ENCODE results near the gene NSUN2.

NSUN2 gene

DNA sequence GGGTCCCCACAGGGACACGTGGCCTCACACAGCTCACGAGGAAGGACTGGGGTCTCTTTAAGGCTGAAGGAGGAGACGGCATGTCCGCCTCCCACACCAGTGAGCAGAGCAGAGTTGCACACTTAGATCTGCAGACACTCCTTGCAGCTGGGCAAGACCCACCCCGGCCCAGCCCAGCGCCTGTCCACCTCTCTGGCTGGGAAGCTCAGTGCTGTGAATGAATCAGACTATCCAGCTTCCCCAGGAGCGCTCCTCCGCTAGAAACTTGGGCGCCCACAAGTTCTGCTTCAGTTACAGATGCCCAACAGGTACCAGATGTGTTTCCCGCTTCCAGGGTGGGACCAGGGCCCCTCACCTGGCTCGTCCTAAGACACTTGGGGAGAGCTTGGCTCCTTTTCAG lies 78.9 kb downstream of the NSUN2 start:
- DNase-seq, result no peak

- no peak for DNase-seq
Observed at GRCh38 chr5:6552612-6553011, 80.2 kb downstream of the NSUN2 start.

DNA sequence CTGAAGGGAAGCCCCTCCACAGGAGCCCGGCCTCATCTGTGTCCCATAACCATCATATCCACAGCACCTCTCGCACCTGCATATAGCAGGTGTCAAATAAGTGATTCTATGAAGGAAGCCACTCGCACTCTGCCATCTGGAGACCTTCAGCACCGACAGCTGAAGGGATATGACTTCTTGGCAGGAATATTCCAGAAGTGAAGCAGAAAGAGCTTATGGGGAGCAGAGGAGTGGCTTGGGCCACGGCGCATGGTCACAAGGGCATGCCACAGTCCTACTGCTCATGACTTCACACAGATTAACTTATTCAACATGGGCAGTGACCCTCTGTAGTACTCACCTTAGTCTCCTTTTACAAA lies 80.9 kb downstream of the NSUN2 start:
- DNase-seq, result no peak

GRCh38 chr5:6551287-6551954 lies 81.4 kb downstream of the NSUN2 start:
- DNase-seq, result no peak

GRCh38 chr5:6550628-6551027 lies 82.2 kb downstream of the NSUN2 start:
- no peak for DNase-seq

All from stimulated activated CD8-positive, alpha-beta memory T cell treated with anti-CD3 and anti-CD28 coated beads, Interleukin-4, amount 100 ng/mL, for 48 hours (primary cell).